ENCODE measurements around the gene CACHD1.

DNA sequence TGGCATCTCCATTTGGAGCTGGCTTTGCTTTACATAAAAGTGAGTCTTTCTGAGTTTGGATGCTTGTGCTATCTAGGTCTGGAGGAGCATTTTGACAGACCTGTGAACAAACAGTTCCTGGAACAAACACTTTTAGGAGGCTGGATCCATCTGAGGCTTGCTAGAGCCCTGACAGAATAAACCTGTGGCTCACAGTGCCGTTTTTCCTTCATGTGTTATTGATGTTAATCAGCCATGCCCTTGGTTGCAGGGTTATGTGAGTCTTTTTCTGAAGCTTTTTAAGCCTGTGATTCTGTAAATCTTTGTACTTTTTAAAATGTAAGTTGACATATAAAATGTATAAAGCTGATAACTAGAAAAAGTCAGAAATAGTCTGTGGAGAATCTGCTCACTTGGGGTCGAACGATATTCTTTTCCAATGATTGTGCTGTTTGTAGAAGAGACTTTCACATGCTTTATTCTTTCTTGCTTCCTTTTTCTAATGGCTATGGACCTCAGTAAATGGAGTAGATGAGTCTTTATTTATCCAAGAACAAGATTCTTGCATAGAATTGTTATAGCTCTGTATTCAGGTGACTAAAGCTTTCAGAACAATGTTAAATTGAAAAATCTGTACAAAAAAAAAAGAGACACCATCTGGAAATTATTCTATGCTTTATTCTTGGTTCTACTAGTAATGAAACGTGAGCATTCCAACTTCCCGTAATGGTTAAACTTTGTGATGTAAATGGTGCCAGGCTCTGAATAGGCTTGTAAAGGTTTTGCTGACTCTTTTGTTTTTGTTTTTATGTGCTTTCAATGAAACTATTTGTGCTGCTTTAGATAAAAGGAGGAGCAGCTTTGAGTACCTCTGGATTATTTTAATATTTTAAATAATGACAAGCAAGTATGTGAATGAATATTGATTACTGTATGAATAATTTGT is 53.7 kb downstream of the CACHD1 start:
- TF ChIP-seq, protein P1, sequence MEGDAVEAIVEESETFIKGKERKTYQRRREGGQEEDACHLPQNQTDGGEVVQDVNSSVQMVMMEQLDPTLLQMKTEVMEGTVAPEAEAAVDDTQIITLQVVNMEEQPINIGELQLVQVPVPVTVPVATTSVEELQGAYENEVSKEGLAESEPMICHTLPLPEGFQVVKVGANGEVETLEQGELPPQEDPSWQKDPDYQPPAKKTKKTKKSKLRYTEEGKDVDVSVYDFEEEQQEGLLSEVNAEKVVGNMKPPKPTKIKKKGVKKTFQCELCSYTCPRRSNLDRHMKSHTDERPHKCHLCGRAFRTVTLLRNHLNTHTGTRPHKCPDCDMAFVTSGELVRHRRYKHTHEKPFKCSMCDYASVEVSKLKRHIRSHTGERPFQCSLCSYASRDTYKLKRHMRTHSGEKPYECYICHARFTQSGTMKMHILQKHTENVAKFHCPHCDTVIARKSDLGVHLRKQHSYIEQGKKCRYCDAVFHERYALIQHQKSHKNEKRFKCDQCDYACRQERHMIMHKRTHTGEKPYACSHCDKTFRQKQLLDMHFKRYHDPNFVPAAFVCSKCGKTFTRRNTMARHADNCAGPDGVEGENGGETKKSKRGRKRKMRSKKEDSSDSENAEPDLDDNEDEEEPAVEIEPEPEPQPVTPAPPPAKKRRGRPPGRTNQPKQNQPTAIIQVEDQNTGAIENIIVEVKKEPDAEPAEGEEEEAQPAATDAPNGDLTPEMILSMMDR (IDR thresholded peaks at IDR 0.05 in 2 of 3, conservative IDR thresholded peaks at IDR 0.05 in 1 of 3; ENCODE audit: borderline replicate concordance in 1 of 3, insufficient read depth in 1 of 3, low read depth in 2 of 3, low read length in 2 of 3) = no peak
- TF ChIP-seq POLR2A (IDR thresholded peaks at IDR 0.05; ENCODE audit: borderline replicate concordance, extremely low read depth, insufficient read depth, insufficient read length) (no peak), ELF1 (IDR thresholded peaks at IDR 0.05; ENCODE audit: borderline replicate concordance, low read depth) (no peak), EZH2 (IDR thresholded peaks at IDR 0.05) (no peak), CEBPB (IDR thresholded peaks at IDR 0.05; ENCODE audit: low read depth) (no peak), ZFX (IDR thresholded peaks at IDR 0.05) (no peak)

All from HCT116 (cell line).